Measurements from ENCODE around the gene MDH1. TPM values are rescaled to one million over a fixed set of nuclear protein-coding genes. Genes with fewer than 3 reads are reported as not detected.
"Not testable (repeated sequence)": the region's sequence is repeated elsewhere in the genome, so short reads cannot be mapped to it uniquely, and the experiment has no call there.

Gene MDH1
- total RNA-seq, 1 donor from 2014 or later = 179 TPM

GRCh38 chr2:63587814-63588384 is 864 bp upstream of the MDH1 start:
- intact Hi-C loops (cut with micrococcal nuclease) = loop anchor here (1.0 to 10.0 kb wide), 13 partner anchors 253 to 1844 kb away; partner anchors contain the start of genes ACTR2, B3GNT2, CEP68 and EHBP1

GRCh38 chr2:63589148-63589958 is 590 bp downstream of the MDH1 start:
- intact Hi-C loops (cut with micrococcal nuclease) = loop anchor here (2.0 to 10.0 kb wide), 7 partner anchors 433 to 1843 kb away; partner anchors contain the start of genes B3GNT2, CEP68, SLC1A4 and SPRED2

- intact Hi-C loops (cut with micrococcal nuclease) = no loop called here
These were observed 2.1 kb downstream of the MDH1 start for GRCh38 chr2:63590626-63591408.

GRCh38 chr2:63591566-63592175 is 2.9 kb downstream of the MDH1 start:
- intact Hi-C loops (cut with micrococcal nuclease) = no loop called here

- intact Hi-C loops (cut with micrococcal nuclease) = no loop called here
These were observed 5.9 kb downstream of the MDH1 start for GRCh38 chr2:63594660-63595059.

GRCh38 chr2:63596401-63596883 is 7.7 kb downstream of the MDH1 start:
- intact Hi-C loops (cut with micrococcal nuclease) = no loop called here

- intact Hi-C loops (cut with micrococcal nuclease) = no loop called here
These were observed 10.2 kb downstream of the MDH1 start for GRCh38 chr2:63598981-63599380.

- intact Hi-C loops (cut with micrococcal nuclease) = no loop called here
These were observed 12.2 kb downstream of the MDH1 start for GRCh38 chr2:63600881-63601460.

- intact Hi-C loops (cut with micrococcal nuclease) = no loop called here
These were observed 15.9 kb downstream of the MDH1 start for GRCh38 chr2:63604666-63605065.

- intact Hi-C loops (cut with micrococcal nuclease) = not testable (repeated sequence)
These were observed 20.1 kb downstream of the MDH1 start for GRCh38 chr2:63608865-63609264.

- intact Hi-C loops (cut with micrococcal nuclease) = no loop called here
These were observed 21.8 kb downstream of the MDH1 start for GRCh38 chr2:63610525-63610924.

- intact Hi-C loops (cut with micrococcal nuclease) = no loop called here
These were observed 24.7 kb downstream of the MDH1 start for GRCh38 chr2:63613391-63613901.

- intact Hi-C loops (cut with micrococcal nuclease) = no loop called here
These were observed 25.7 kb downstream of the MDH1 start for GRCh38 chr2:63614448-63614968.

GRCh38 chr2:63614983-63615945 is 26.5 kb downstream of the MDH1 start:
- intact Hi-C loops (cut with micrococcal nuclease) = no loop called here

GRCh38 chr2:63617366-63617765 is 28.6 kb downstream of the MDH1 start:
- intact Hi-C loops (cut with micrococcal nuclease) = no loop called here

- intact Hi-C loops (cut with micrococcal nuclease) = no loop called here
These were observed 30.6 kb downstream of the MDH1 start for GRCh38 chr2:63619328-63619727.

GRCh38 chr2:63622751-63623150 is 34.0 kb downstream of the MDH1 start:
- intact Hi-C loops (cut with micrococcal nuclease) = no loop called here

- intact Hi-C loops (cut with micrococcal nuclease) = not testable (repeated sequence)
These were observed 35.0 kb downstream of the MDH1 start for GRCh38 chr2:63623763-63624162.

GRCh38 chr2:63627866-63628265 is 39.1 kb downstream of the MDH1 start:
- intact Hi-C loops (cut with micrococcal nuclease) = no loop called here
